CD14-positive monocyte (primary cell): ENCODE data around the gene TCEANC. TPM values are rescaled to one million over a fixed set of nuclear protein-coding genes. Genes with fewer than 3 reads are reported as not detected.
A peak's percentile ranks its signal among the peaks of the same experiment; 100 is the strongest.

Experiments used
- DNase-seq, 3 donors: peaks; one replicate each; pipeline ENCODE4 v3.0.0-alpha.2; 2011 to 2022
- H2AFZ ChIP-seq: 2 replicates; pipeline ENCODE4 v1.6.0; 2012; ENCODE audit warnings: mild to moderate bottlenecking, low read depth, low read length, inconsistent platforms; ENCODE audit not compliant: insufficient read depth, poor library complexity, severe bottlenecking
- H3K27ac ChIP-seq, 2 donors: 1 replicate in 1 of 2; 2 replicates in 1 of 2; pipeline ENCODE4 v1.5.1; 2012 to 2013; ENCODE audit warnings: low read length in 2 of 2, control low read depth in 1 of 2, inconsistent platforms in 1 of 2, low read depth in 1 of 2, mild to moderate bottlenecking in 1 of 2
- H3K27me3 ChIP-seq, 2 donors: one replicate each; pipeline versions ENCODE4 v1.6.0 to v1.6.1; 2011 to 2013; ENCODE audit warnings: low read length in 2 of 2; ENCODE audit not compliant: control insufficient read depth in 2 of 2, insufficient read depth in 2 of 2
- H3K36me3 ChIP-seq, 2 donors: replicated peaks in 1 of 2; 1 replicate in 1 of 2; 2 replicates in 1 of 2; pipeline versions ENCODE4 v1.5.1 to v1.6.1; 2012 to 2013; ENCODE audit warnings: low read length in 2 of 2, control low read depth in 1 of 2, inconsistent platforms in 1 of 2, mild to moderate bottlenecking in 1 of 2; ENCODE audit not compliant: insufficient read depth in 2 of 2, control insufficient read depth in 1 of 2
- H3K4me1 ChIP-seq, 2 donors: 1 replicate in 1 of 2; 2 replicates in 1 of 2; pipeline versions ENCODE4 v1.5.1 to v1.6.1; 2012 to 2013; ENCODE audit warnings: low read length in 2 of 2, control low read depth in 1 of 2, inconsistent platforms in 1 of 2, mild to moderate bottlenecking in 1 of 2, moderate library complexity in 1 of 2; ENCODE audit not compliant: insufficient read depth in 2 of 2, control insufficient read depth in 1 of 2
- H3K4me2 ChIP-seq: replicated peaks from 2 replicates; pipeline ENCODE3; 2012; ENCODE audit warnings: low read length, moderate library complexity, mild to moderate bottlenecking; ENCODE audit not compliant: poor library complexity, severe bottlenecking; ENCODE audit errors: extremely low read depth
- H3K4me3 ChIP-seq, 3 experiments: fragments of 200-600 bp in 1 of 3; sonication (generic) in 1 of 3; replicated peaks in 1 of 3; 1 replicate in 2 of 3; 2 replicates in 1 of 3; pipeline ENCODE4 v1.5.1; 2011 to 2013; ENCODE audit warnings: low read length in 3 of 3, mild to moderate bottlenecking in 3 of 3, control low read depth in 2 of 3, low read depth in 2 of 3, inconsistent platforms in 1 of 3, moderate library complexity in 1 of 3
- H3K79me2 ChIP-seq: 2 replicates; pipeline ENCODE4 v1.6.0; 2012; ENCODE audit warnings: mild to moderate bottlenecking, control low read depth, inconsistent platforms, low read length, moderate library complexity; ENCODE audit not compliant: insufficient read depth
- H3K9ac ChIP-seq: 2 replicates; pipeline ENCODE4 v1.6.0; 2017; ENCODE audit warnings: low read length, mild to moderate bottlenecking; ENCODE audit not compliant: insufficient read depth, poor library complexity, severe bottlenecking
- H3K9me3 ChIP-seq, 2 donors: replicated peaks in 1 of 2; 1 replicate in 1 of 2; 2 replicates in 1 of 2; pipeline versions ENCODE4 v1.5.1 to v1.6.1; 2012 to 2013; ENCODE audit warnings: low read length in 2 of 2, control low read depth in 1 of 2; ENCODE audit not compliant: control insufficient read depth in 1 of 2, insufficient read depth in 1 of 2
- H4K20me1 ChIP-seq: 2 replicates; pipeline ENCODE4 v1.6.0; 2012; ENCODE audit warnings: mild to moderate bottlenecking, low read length, control low read depth, moderate library complexity; ENCODE audit not compliant: insufficient read depth
- H3K27ac Mint-ChIP-seq, 7 donors: one replicate each; pipeline ENCODE4 v1.8.0; 2020; ENCODE audit warnings: mild to moderate bottlenecking in 7 of 7, mixed read lengths in 7 of 7, moderate library complexity in 6 of 7, inconsistent platforms in 2 of 7
- H3K27me3 Mint-ChIP-seq, 3 donors: one replicate each; pipeline ENCODE4 v1.8.0; 2021 to 2022; ENCODE audit warnings: low read depth in 3 of 3, mild to moderate bottlenecking in 3 of 3, mixed read lengths in 3 of 3, moderate library complexity in 3 of 3, inconsistent platforms in 1 of 3
- H3K36me3 Mint-ChIP-seq, 2 donors: one replicate each; pipeline ENCODE4 v1.8.0; 2020; ENCODE audit warnings: mixed read lengths in 2 of 2, inconsistent platforms in 1 of 2, mild to moderate bottlenecking in 1 of 2
- H3K4me1 Mint-ChIP-seq: one replicate; pipeline ENCODE4 v1.8.0; 2020; ENCODE audit warnings: mild to moderate bottlenecking, mixed read lengths
- H3K4me3 Mint-ChIP-seq, 2 donors: one replicate each; pipeline ENCODE4 v1.8.0; 2020; ENCODE audit warnings: mild to moderate bottlenecking in 2 of 2, mixed read lengths in 2 of 2, moderate library complexity in 1 of 2
- H3K9me3 Mint-ChIP-seq, 7 donors: one replicate each; pipeline ENCODE4 v1.8.0; 2020 to 2022; ENCODE audit warnings: mixed read lengths in 7 of 7, mild to moderate bottlenecking in 6 of 7, moderate library complexity in 6 of 7, inconsistent platforms in 2 of 7
- CTCF ChIP-seq: fragments of 200-600 bp; IDR thresholded peaks from one replicate; pipeline ENCODE4 v1.8.0; 2022; ENCODE audit warnings: antibody characterized with exemption, mild to moderate bottlenecking
- WGBS: methylation state at CpG from one replicate; pipeline ENCODE4 v1.1.5; 2013; ENCODE audit warnings: missing lambda C conversion rate; ENCODE audit not compliant: insufficient coverage; 5-methylcytosine and 5-hydroxymethylcytosine counted together
- intact Hi-C, 2 donors: fragments of 100-400 bp; cut with micrococcal nuclease; formaldehyde crosslinking; loops; one replicate each; pipeline versions ENCODE4 v1.15.0 to v1.15.1; 2023
- polyA plus RNA-seq, 3 donors: library from polyadenylated mRNA; depleted of rRNA in 1 of 3; unstranded in 2 of 3; stranded (reverse) in 1 of 3; fragments of 300-500 nt in 2 of 3; fragments of >200 nt in 1 of 3; fragmentation: Illumina TruSeq in 2 of 3; gene quantifications; 1 replicate in 2 of 3; 2 replicates in 1 of 3; pipeline ENCODE4 v1.2.3, GENCODE V29; 2012 to 2021

Gene TCEANC
- polyA plus RNA-seq, 3 donors = 1.6 to 2.8 (median 1.9) TPM

- peak overlapping the region in 1 of 3 experiments; percentile 72 for H3K4me3 ChIP-seq
- Mint-ChIP-seq H3K27ac (no peak overlapping the region), H3K36me3 (peaks cover 14 to 22% of the 10 kb centered on the region in 2 donors), H3K27me3 (peaks cover 0 to 26% (median 1%) of the 10 kb centered on the region in 3 donors), H3K4me3 (no peak overlapping the region), H3K4me1 (peaks cover 11% of the 10 kb centered on the region), H3K9me3 (peaks cover 0 to 11% (median 3%) of the 10 kb centered on the region in 7 donors)
- H3K9me3 ChIP-seq = peaks cover 0 to 4% of the 10 kb centered on the region in 2 donors
- no peak overlapping the region for H3K27ac ChIP-seq
- no peak overlapping the region for H2AFZ ChIP-seq
- no peaks in the 10 kb centered on the region for H4K20me1 ChIP-seq
- peaks cover 6 to 8% of the 10 kb centered on the region in 2 donors for H3K36me3 ChIP-seq
- intact Hi-C loops = loop anchor here (5.0 to 10.0 kb wide), 2 partner anchors 38 to 81 kb away; partner anchors contain the start of genes OFD1 (in 2 of the 2) and TRAPPC2 (in 2 of the 2)
- TF ChIP-seq CTCF = no peak
- no peak overlapping the region for H3K9ac ChIP-seq
- no peak for DNase-seq
- no peaks in the 10 kb centered on the region for H3K27me3 ChIP-seq
- peaks cover 12 to 29% of the 10 kb centered on the region in 2 donors for H3K4me1 ChIP-seq
- H3K79me2 ChIP-seq = peaks cover 17% of the 10 kb centered on the region
- H3K4me2 ChIP-seq = peak overlapping the region; percentile 77
These were observed 1.2 kb downstream of the TCEANC start for GRCh38 chrX:13654116-13654515.

GRCh38 chrX:13655674-13656073 lies 2.7 kb downstream of the TCEANC start:
- H3K4me3 Mint-ChIP-seq = no peak overlapping the region
- H3K9me3 ChIP-seq = peaks cover 0 to 4% of the 10 kb centered on the region in 2 donors
- H3K79me2 ChIP-seq = peaks cover 17% of the 10 kb centered on the region
- no peak overlapping the region for H3K27ac ChIP-seq
- H4K20me1 ChIP-seq = no peaks in the 10 kb centered on the region
- H3K4me1 Mint-ChIP-seq = peaks cover 15% of the 10 kb centered on the region
- H3K4me1 ChIP-seq = peaks cover 16 to 37% of the 10 kb centered on the region in 2 donors
- no peak overlapping the region for H2AFZ ChIP-seq
- H3K36me3 Mint-ChIP-seq = peaks cover 19 to 25% of the 10 kb centered on the region in 2 donors
- intact Hi-C loops = loop anchor here (5.0 to 10.0 kb wide), 2 partner anchors 79 to 377 kb away; partner anchors contain the start of genes OFD1 (in 2 of the 2) and TRAPPC2 (in 2 of the 2)
- H3K27me3 ChIP-seq = no peaks in the 10 kb centered on the region
- no peak for DNase-seq
- H3K36me3 ChIP-seq = peaks cover 8 to 9% of the 10 kb centered on the region in 2 donors
- peak overlapping the region in 1 of 7 donors; percentile 26 for H3K27ac Mint-ChIP-seq
- no peak overlapping the region for H3K4me3 ChIP-seq
- H3K9me3 Mint-ChIP-seq = peaks cover 0 to 11% (median 3%) of the 10 kb centered on the region in 7 donors
- peaks cover 0 to 26% (median 1%) of the 10 kb centered on the region in 3 donors for H3K27me3 Mint-ChIP-seq
- WGBS = no CpG with 5 or more reads among the region's 3 CpGs
- TF ChIP-seq CTCF = no peak
- no peak overlapping the region for H3K9ac ChIP-seq
- H3K4me2 ChIP-seq = no peak overlapping the region
